Measurements from ENCODE around the gene NQO2. TPM values are rescaled to one million over a fixed set of nuclear protein-coding genes. Genes with fewer than 3 reads are reported as not detected.

Gene NQO2
- total RNA-seq, 1 experiment from 2014 or later: 82.9 TPM

DNA sequence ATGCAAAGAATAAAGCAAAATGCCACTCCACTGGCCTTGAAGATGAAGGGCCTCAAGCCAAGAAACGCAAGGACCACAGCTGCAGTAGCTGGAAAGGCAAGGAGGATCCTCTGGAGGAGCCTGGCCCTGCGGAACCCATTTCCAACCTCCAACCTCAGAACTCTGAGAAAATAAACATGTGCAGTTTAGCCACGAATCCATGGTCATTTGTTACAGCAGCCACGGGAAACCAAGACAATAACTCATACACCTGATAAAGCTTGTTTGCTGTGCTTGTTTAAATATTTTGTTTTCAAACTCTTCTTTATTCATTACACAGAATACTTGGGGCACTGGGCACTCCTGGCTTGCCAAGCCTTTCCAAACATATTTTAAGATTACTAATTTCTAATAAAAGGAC, 38.8 kb upstream of the NQO2 start:
- H4K20me1 ChIP-seq (ENCODE audit: insufficient read depth): no peaks in the 10 kb centered on the region
- DNase-seq (ENCODE audit: low read depth, low spot score): no peak
- CTCF ChIA-PET: interaction anchor here (1.4 kb wide), 1 partner anchor 8 kb away, joined by 8 read pairs; no protein-coding TSS in a partner anchor
- H3K4me2 ChIP-seq (ENCODE audit: low read length): peak overlapping the region; percentile 23; the same call in 1 of the 2 replicates
- peaks cover 20% of the 10 kb centered on the region for H3K79me2 ChIP-seq (ENCODE audit: insufficient read depth, low read length)
- peaks cover 4 to 32% of the 10 kb centered on the region in 2 experiments for H3K4me1 ChIP-seq (ENCODE audit: control insufficient read depth in 1 of 2, insufficient read depth in 2 of 2, low read length in 2 of 2)
- no peak overlapping the region for H3K4me3 ChIP-seq (replicated peaks in 1 of 2; ENCODE audit: low read depth in 1 of 2, low read length in 2 of 2)
- POLR2A ChIA-PET: no interaction called here
- no peak overlapping the region for H2AFZ ChIP-seq (ENCODE audit: low read depth, low read length, poor library complexity, severe bottlenecking)
- H3K9ac ChIP-seq (ENCODE audit: low read length): no peak overlapping the region
- BruUV-seq (replicated peaks): no TSS peak
- TF ChIP-seq FOSL1 (IDR thresholded peaks at IDR 0.05; ENCODE audit: low read depth): no peak
- no peak for TF ChIP-seq SIN3A (IDR thresholded peaks at IDR 0.05; ENCODE audit: low read depth)
- TF ChIP-seq SRF (IDR thresholded peaks at IDR 0.05; ENCODE audit: low read depth): no peak
- TF ChIP-seq YY1 (IDR thresholded peaks at IDR 0.05; ENCODE audit: extremely low read depth, insufficient replicate concordance, low read depth, low read length): no peak
- TF ChIP-seq TCF7L2 (IDR thresholded peaks at IDR 0.05; ENCODE audit: borderline replicate concordance, extremely low read depth, insufficient read depth, insufficient read length): no peak
- TF ChIP-seq ELF1 (IDR thresholded peaks at IDR 0.05; ENCODE audit: borderline replicate concordance, low read depth): no peak
- TF ChIP-seq, protein P1, sequence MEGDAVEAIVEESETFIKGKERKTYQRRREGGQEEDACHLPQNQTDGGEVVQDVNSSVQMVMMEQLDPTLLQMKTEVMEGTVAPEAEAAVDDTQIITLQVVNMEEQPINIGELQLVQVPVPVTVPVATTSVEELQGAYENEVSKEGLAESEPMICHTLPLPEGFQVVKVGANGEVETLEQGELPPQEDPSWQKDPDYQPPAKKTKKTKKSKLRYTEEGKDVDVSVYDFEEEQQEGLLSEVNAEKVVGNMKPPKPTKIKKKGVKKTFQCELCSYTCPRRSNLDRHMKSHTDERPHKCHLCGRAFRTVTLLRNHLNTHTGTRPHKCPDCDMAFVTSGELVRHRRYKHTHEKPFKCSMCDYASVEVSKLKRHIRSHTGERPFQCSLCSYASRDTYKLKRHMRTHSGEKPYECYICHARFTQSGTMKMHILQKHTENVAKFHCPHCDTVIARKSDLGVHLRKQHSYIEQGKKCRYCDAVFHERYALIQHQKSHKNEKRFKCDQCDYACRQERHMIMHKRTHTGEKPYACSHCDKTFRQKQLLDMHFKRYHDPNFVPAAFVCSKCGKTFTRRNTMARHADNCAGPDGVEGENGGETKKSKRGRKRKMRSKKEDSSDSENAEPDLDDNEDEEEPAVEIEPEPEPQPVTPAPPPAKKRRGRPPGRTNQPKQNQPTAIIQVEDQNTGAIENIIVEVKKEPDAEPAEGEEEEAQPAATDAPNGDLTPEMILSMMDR (IDR thresholded peaks at IDR 0.05 in 2 of 3, conservative IDR thresholded peaks at IDR 0.05 in 1 of 3; ENCODE audit: borderline replicate concordance in 1 of 3, insufficient read depth in 1 of 3, low read depth in 2 of 3, low read length in 2 of 3): no peak
- TF ChIP-seq JUND (IDR thresholded peaks at IDR 0.05): no peak
- H3K27ac ChIP-seq (ENCODE audit: low read depth, low read length): no peak overlapping the region
- no peak for ATAC-seq
- no peaks in the 10 kb centered on the region for H3K27me3 ChIP-seq (ENCODE audit: insufficient read depth, low read length)
- RAD21 ChIA-PET (ENCODE audit: low non-redundant PET in 1 of 2, low total read pairs in 2 of 2, uncharacterized antibody in 2 of 2, unreplicated experiment in 2 of 2): no interaction called here
- H3K9me2 ChIP-seq (ENCODE audit: insufficient read depth): no peaks in the 10 kb centered on the region
- no peaks in the 10 kb centered on the region for H3K9me3 ChIP-seq (ENCODE audit: control insufficient read depth in 1 of 2, insufficient read depth in 1 of 2, low read depth in 1 of 2, low read length in 2 of 2)
- intact Hi-C loops (cut with micrococcal nuclease): no loop called here
- H3K36me3 ChIP-seq (ENCODE audit: control insufficient read depth in 1 of 2, insufficient read depth in 2 of 2, low read length in 2 of 2): 0 out of 4 replicates have a peak, but pooled peaks cover 0 to 3% of the 10 kb centered on the region in 2 experiments

DNA sequence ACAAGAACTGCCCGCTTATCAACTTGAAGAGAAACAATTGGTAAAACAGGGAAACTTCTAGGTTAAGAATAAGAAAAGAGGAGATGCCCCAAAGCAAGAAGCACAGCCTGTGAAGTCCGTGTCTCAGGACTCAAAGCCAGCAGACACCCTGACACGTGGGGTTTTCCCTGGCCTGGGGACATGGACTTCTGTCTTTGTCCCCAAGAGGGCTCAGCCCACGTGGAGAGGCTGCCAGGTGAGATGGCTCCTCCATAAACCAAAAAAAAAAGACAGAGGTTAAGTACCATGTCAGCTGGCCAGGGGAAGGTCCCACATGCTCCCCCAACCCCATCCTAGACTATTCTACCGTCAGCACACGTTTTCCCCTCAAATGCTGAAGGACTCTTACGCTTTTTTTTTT, 38.2 kb upstream of the NQO2 start:
- RAD21 ChIA-PET (ENCODE audit: low non-redundant PET in 1 of 2, low total read pairs in 2 of 2, uncharacterized antibody in 2 of 2, unreplicated experiment in 2 of 2): no interaction called here
- Histone ChIP-seq H3K4me3 (replicated peaks in 1 of 2; ENCODE audit: low read depth in 1 of 2, low read length in 2 of 2) (no peak overlapping the region), H4K20me1 (ENCODE audit: insufficient read depth) (no peaks in the 10 kb centered on the region), H3K9ac (ENCODE audit: low read length) (no peak overlapping the region), H3K27ac (ENCODE audit: low read depth, low read length) (no peak overlapping the region), H3K79me2 (ENCODE audit: insufficient read depth, low read length) (peaks cover 20% of the 10 kb centered on the region), H3K36me3 (ENCODE audit: control insufficient read depth in 1 of 2, insufficient read depth in 2 of 2, low read length in 2 of 2) (0 out of 4 replicates have a peak, but pooled peaks cover 0 to 3% of the 10 kb centered on the region in 2 experiments), H3K9me2 (ENCODE audit: insufficient read depth) (no peaks in the 10 kb centered on the region), H3K27me3 (ENCODE audit: insufficient read depth, low read length) (no peaks in the 10 kb centered on the region), H2AFZ (ENCODE audit: low read depth, low read length, poor library complexity, severe bottlenecking) (no peak overlapping the region), H3K4me1 (ENCODE audit: control insufficient read depth in 1 of 2, insufficient read depth in 2 of 2, low read length in 2 of 2) (peaks cover 4 to 32% of the 10 kb centered on the region in 2 experiments), H3K9me3 (ENCODE audit: control insufficient read depth in 1 of 2, insufficient read depth in 1 of 2, low read depth in 1 of 2, low read length in 2 of 2) (no peaks in the 10 kb centered on the region), H3K4me2 (ENCODE audit: low read length) (no peak overlapping the region)
- ATAC-seq (no peak), DNase-seq (ENCODE audit: low read depth, low spot score) (no peak)
- intact Hi-C loops (cut with micrococcal nuclease): no loop called here
- CTCF ChIA-PET: interaction anchor here (1.4 kb wide), 1 partner anchor 9 kb away, joined by 8 read pairs; no protein-coding TSS in a partner anchor
- no TSS peak for BruUV-seq (replicated peaks)
- POLR2A ChIA-PET: no interaction called here
- TF ChIP-seq ELF1 (IDR thresholded peaks at IDR 0.05; ENCODE audit: borderline replicate concordance, low read depth) (no peak), CBX3 (IDR thresholded peaks at IDR 0.05; ENCODE audit: low read depth) (no peak), EZH2phosphoT487 (IDR thresholded peaks at IDR 0.05; ENCODE audit: borderline replicate concordance) (no peak), SRF (IDR thresholded peaks at IDR 0.05; ENCODE audit: low read depth) (no peak), EZH2 (IDR thresholded peaks at IDR 0.05) (no peak), ZNF274 (IDR thresholded peaks at IDR 0.05; ENCODE audit: low read depth, low read length) (no peak)
- TF ChIP-seq, protein P1 (IDR thresholded peaks at IDR 0.05 in 2 of 3, conservative IDR thresholded peaks at IDR 0.05 in 1 of 3; ENCODE audit: borderline replicate concordance in 1 of 3, insufficient read depth in 1 of 3, low read depth in 2 of 3, low read length in 2 of 3): no peak
- TF ChIP-seq, protein P2, sequence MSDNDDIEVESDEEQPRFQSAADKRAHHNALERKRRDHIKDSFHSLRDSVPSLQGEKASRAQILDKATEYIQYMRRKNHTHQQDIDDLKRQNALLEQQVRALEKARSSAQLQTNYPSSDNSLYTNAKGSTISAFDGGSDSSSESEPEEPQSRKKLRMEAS (IDR thresholded peaks at IDR 0.05): no peak
